Loucy (cell line): ENCODE results near the gene MBD3.
"Not testable (repeated sequence)": the region's sequence is repeated elsewhere in the genome, so short reads cannot be mapped to it uniquely, and the experiment has no call there.

Experiments
- H2AFZ ChIP-seq: fragments of 200-600 bp; sonication (generic); 2 replicates; pipeline ENCODE4 v1.6.0; 2016; ENCODE audit warnings: antibody characterized with exemption, mild to moderate bottlenecking, low read length, moderate library complexity
- H3F3A ChIP-seq: fragments of 200-600 bp; 2 replicates; pipeline ENCODE4 v1.6.0; 2016; ENCODE audit warnings: antibody characterized with exemption, low read depth, mild to moderate bottlenecking
- H3K27me3 ChIP-seq: fragments of 200-600 bp; sonication (generic); 2 replicates; pipeline ENCODE4 v1.6.1; 2014; ENCODE audit warnings: low read length, mild to moderate bottlenecking; ENCODE audit not compliant: insufficient read depth, poor library complexity, severe bottlenecking
- H3K36me3 ChIP-seq: fragments of 200-600 bp; sonication (generic); 2 replicates; pipeline ENCODE4 v1.6.1; 2016; ENCODE audit warnings: low read length; ENCODE audit not compliant: insufficient read depth
- H3K4me1 ChIP-seq: fragments of 200-600 bp; sonication (generic); 2 replicates; pipeline ENCODE4 v1.5.1; 2014; ENCODE audit warnings: low read length, mild to moderate bottlenecking; ENCODE audit not compliant: insufficient read depth, poor library complexity, severe bottlenecking
- H3K4me2 ChIP-seq: fragments of 200-600 bp; sonication (generic); 2 replicates; pipeline ENCODE4 v1.6.0; 2014; ENCODE audit warnings: antibody characterized with exemption, low read length, low read depth, mild to moderate bottlenecking; ENCODE audit not compliant: poor library complexity, severe bottlenecking
- H3K4me3 ChIP-seq: fragments of 200-600 bp; sonication (generic); 2 replicates; pipeline ENCODE4 v1.5.1; 2014; ENCODE audit warnings: low read length, mild to moderate bottlenecking, mixed read lengths; ENCODE audit not compliant: poor library complexity, severe bottlenecking
- H3K79me2 ChIP-seq: fragments of 200-600 bp; sonication (generic); 2 replicates; pipeline ENCODE4 v1.6.1; 2014; ENCODE audit warnings: low read length; ENCODE audit not compliant: insufficient read depth
- H3K9ac ChIP-seq: fragments of 200-600 bp; sonication (generic); 2 replicates; pipeline ENCODE4 v1.6.0; 2014; ENCODE audit warnings: mild to moderate bottlenecking, low read depth, low read length, moderate library complexity; ENCODE audit not compliant: poor library complexity, severe bottlenecking
- H3K9me2 ChIP-seq: fragments of 200-600 bp; sonication (generic); replicated peaks from 2 replicates; pipeline ENCODE4 v1.6.1; 2016; ENCODE audit warnings: low read depth, low read length, mixed read lengths
- H3K9me3 ChIP-seq: fragments of 200-600 bp; sonication (generic); 2 replicates; pipeline ENCODE4 v1.6.1; 2014; ENCODE audit warnings: mild to moderate bottlenecking, antibody characterized with exemption, low read length, low read depth; ENCODE audit not compliant: insufficient read depth
- H4K20me1 ChIP-seq: fragments of 200-600 bp; sonication (generic); 2 replicates; pipeline ENCODE4 v1.6.0; 2014; ENCODE audit warnings: antibody characterized with exemption, low read length, mild to moderate bottlenecking; ENCODE audit not compliant: insufficient read depth, poor library complexity, severe bottlenecking
- EZH2phosphoT487 ChIP-seq: fragments of 200-600 bp; IDR thresholded peaks from 2 replicates; pipeline ENCODE4 v1.6.1; 2018; ENCODE audit warnings: antibody characterized with exemption, mild to moderate bottlenecking, moderate library complexity, borderline replicate concordance
- TF ChIP-seq, protein P1 (sequence below): fragments of 200-600 bp; sonication (generic); conservative IDR thresholded peaks from 2 replicates; pipeline ENCODE4 v1.5.1; 2014; ENCODE audit warnings: mild to moderate bottlenecking, antibody characterized with exemption, low read length

The MBD3 gene

DNA sequence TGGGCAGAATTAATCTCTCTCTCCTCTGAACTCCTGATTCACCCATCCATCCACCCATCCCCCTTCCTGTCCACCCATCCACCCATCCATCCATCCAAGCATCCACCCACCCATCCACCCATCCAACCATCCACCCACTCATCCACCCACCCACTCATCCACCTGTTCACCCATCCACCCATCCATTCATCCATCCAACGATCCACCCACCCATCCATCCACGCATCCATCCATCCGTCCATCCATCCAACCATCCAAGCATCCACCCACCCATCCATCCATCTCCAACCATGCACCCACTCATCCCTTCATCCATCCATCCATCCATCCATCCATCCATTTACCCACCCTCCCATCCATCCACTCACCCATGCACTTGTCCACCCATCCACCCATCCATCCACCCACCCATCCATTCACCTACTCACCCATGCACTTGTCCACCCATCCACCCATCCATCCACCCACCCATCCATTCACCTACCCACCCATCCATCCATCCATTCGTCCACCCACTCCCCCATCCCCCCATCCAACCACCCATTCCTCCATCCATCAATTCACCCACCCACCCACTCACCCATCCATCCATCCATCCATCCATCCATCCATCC lies 43.2 kb downstream of the MBD3 start:
- no peaks in the 10 kb centered on the region for H4K20me1 ChIP-seq
- no peak overlapping the region for H2AFZ ChIP-seq
- H3K9me3 ChIP-seq: no peaks in the 10 kb centered on the region
- H3K4me1 ChIP-seq: no peaks in the 10 kb centered on the region
- H3F3A ChIP-seq: no peaks in the 10 kb centered on the region
- no peak overlapping the region for H3K9ac ChIP-seq
- H3K9me2 ChIP-seq: no peaks in the 10 kb centered on the region
- TF ChIP-seq EZH2phosphoT487: no peak
- TF ChIP-seq, protein P1, sequence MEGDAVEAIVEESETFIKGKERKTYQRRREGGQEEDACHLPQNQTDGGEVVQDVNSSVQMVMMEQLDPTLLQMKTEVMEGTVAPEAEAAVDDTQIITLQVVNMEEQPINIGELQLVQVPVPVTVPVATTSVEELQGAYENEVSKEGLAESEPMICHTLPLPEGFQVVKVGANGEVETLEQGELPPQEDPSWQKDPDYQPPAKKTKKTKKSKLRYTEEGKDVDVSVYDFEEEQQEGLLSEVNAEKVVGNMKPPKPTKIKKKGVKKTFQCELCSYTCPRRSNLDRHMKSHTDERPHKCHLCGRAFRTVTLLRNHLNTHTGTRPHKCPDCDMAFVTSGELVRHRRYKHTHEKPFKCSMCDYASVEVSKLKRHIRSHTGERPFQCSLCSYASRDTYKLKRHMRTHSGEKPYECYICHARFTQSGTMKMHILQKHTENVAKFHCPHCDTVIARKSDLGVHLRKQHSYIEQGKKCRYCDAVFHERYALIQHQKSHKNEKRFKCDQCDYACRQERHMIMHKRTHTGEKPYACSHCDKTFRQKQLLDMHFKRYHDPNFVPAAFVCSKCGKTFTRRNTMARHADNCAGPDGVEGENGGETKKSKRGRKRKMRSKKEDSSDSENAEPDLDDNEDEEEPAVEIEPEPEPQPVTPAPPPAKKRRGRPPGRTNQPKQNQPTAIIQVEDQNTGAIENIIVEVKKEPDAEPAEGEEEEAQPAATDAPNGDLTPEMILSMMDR: no peak
- H3K36me3 ChIP-seq: no peaks in the 10 kb centered on the region
- no peaks in the 10 kb centered on the region for H3K79me2 ChIP-seq
- H3K4me2 ChIP-seq: no peak overlapping the region
- no peak overlapping the region for H3K4me3 ChIP-seq
- H3K27me3 ChIP-seq: no peaks in the 10 kb centered on the region

DNA sequence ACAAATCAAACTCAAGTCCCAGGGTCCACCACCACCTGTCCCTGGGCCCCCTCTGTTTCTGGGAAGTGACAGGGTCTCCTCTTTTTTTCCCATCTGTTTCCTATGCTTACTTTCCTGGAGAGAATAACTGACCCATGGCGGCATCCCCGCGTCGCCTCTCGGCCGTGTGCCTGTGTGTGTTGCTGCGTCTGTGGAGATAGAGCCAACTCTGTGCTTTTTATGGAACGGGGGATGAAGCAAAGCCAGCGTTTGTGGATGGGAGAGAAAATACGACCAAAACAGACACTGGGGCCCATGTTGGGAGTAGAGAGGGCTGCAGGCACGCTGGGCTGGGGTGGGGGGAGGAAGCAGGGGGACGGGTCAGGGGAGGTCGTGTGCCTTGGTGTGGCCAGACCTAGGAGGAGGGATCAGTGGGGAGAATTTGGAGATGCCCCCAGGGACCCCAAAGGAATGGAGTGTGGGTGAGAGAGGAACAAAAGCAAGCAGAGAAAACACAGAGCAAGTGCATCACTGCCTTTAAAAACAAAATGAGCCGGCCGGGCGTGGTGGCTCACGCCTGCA lies 52.2 kb downstream of the MBD3 start:
- H3K27me3 ChIP-seq: no peaks in the 10 kb centered on the region
- no peak overlapping the region for H3K9ac ChIP-seq
- no peak overlapping the region for H3K4me3 ChIP-seq
- H3K9me2 ChIP-seq: no peaks in the 10 kb centered on the region
- no peak overlapping the region for H3K4me2 ChIP-seq
- no peaks in the 10 kb centered on the region for H3K79me2 ChIP-seq
- H3K4me1 ChIP-seq: no peaks in the 10 kb centered on the region
- no peaks in the 10 kb centered on the region for H3K36me3 ChIP-seq
- TF ChIP-seq EZH2phosphoT487: no peak
- TF ChIP-seq, protein P1: no peak
- no peaks in the 10 kb centered on the region for H3F3A ChIP-seq
- H2AFZ ChIP-seq: no peak overlapping the region
- H4K20me1 ChIP-seq: no peaks in the 10 kb centered on the region
- no peaks in the 10 kb centered on the region for H3K9me3 ChIP-seq

DNA sequence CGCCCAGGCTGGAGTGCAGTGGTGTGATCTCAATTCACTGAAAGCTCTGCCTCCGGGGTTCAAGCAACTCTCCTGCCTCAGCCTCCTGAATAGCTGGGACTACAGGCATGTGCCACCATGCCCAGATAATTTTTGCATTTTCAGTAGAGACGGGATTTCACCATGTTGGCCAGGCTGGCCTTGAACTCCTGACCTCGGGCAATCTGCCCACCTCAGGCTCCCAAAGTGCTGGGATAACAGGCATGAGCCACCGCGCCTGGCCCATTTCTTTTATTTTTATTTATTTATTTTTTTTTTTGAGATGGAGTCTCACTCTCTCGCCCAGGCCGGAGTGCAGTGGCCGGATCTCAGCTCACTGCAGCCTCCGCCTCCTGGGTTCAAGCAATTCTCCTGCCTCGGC lies 52.9 kb downstream of the MBD3 start:
- H3K9me2 ChIP-seq, H2AFZ ChIP-seq, H3F3A ChIP-seq, H3K79me2 ChIP-seq, H3K4me3 ChIP-seq, H3K4me2 ChIP-seq, H3K36me3 ChIP-seq, H3K9ac ChIP-seq, H4K20me1 ChIP-seq, H3K9me3 ChIP-seq, H3K4me1 ChIP-seq, H3K27me3 ChIP-seq: not testable (repeated sequence)

DNA sequence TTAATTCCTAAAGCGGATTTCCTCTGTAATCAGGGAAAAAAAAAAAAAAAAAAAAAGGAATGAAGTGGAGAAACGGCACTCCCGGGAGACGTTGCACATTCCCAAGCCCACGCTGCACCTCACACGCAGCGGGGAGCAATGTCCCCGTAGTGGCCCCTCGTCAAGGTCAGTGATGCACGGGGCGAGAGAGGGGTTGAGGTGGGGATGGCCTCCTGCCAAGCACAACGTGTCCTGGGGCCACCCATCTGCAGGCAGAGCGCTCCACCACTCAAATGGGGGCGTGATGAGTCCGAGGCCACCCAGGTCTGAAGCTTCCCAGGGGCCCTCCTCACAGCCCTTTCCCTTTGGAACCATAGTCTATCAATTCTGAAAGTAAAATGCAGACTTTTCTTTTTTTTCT lies 53.7 kb downstream of the MBD3 start:
- no peaks in the 10 kb centered on the region for H3K79me2 ChIP-seq
- no peaks in the 10 kb centered on the region for H4K20me1 ChIP-seq
- no peaks in the 10 kb centered on the region for H3F3A ChIP-seq
- H3K36me3 ChIP-seq: no peaks in the 10 kb centered on the region
- no peaks in the 10 kb centered on the region for H3K27me3 ChIP-seq
- H3K4me3 ChIP-seq: no peak overlapping the region
- no peak overlapping the region for H2AFZ ChIP-seq
- TF ChIP-seq EZH2phosphoT487: no peak
- TF ChIP-seq, protein P1: no peak
- no peaks in the 10 kb centered on the region for H3K9me2 ChIP-seq
- no peaks in the 10 kb centered on the region for H3K9me3 ChIP-seq
- H3K4me2 ChIP-seq: no peak overlapping the region
- H3K9ac ChIP-seq: no peak overlapping the region
- H3K4me1 ChIP-seq: no peaks in the 10 kb centered on the region

DNA sequence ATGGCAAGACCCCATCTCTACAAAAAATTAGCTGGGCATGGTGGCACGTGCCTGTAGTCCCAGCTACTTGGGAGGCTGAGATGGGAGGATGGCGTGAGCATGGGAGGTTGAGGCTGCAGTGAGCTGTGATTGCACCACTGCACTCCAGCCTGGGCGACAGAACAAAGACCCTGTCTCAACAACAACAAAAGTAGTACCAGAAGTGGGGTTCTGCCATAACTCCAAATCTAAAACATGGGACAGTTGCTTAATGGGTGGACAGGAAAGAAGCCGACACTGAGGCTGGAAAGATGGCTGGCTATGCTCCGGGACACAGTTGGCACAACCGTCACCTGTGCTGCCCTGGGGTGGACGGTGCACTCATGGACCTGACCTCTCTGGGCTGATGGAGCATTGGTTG lies 57.0 kb downstream of the MBD3 start:
- not testable (repeated sequence) for H3K4me2 ChIP-seq, H3K9me3 ChIP-seq, H3K79me2 ChIP-seq, H2AFZ ChIP-seq, H3K4me3 ChIP-seq, H3F3A ChIP-seq, H3K36me3 ChIP-seq, H4K20me1 ChIP-seq, H3K9me2 ChIP-seq, H3K27me3 ChIP-seq, H3K4me1 ChIP-seq, H3K9ac ChIP-seq
